Measurements from ENCODE around the gene ATAD3C.
A peak's percentile ranks its signal among the peaks of the same experiment; 100 is the strongest.
"Not testable (repeated sequence)": the region's sequence is repeated elsewhere in the genome, so short reads cannot be mapped to it uniquely, and the experiment has no call there.

The ATAD3C gene

DNA sequence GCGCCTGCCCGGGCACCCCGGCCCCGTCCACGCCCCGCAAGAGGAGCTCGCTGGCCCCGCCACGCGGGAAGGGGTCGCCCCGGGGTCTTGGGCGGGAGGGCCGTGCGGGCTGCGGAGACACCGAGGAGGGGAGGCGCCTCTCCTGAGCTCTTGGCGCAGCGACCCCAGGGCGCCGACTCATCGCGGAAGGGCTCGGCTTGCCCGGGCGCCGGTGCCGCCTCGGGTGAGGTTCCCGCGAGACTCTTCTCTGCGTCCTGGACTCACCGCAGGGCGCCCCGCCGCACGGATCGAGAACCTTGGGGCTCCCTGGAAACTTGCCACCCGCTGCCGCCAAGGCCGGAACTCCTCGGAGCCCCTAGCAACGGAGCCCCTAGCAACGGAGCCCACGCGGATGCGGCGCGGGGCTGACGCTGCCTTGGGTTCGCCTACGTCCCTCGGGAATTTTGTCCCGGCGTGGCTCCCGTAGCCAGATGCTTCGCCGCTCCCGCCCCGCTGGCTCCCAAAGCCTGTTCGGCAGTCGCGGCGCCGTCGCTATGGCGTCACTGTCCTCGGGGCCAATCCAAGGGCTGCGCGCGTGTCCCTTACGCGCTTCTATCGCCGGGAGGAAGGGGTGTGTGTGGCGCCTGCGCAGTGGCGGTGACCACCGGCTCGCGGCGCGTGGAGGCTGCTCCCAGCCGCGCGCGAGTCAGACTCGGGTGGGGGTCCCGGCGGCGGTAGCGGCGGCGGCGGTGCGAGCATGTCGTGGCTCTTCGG, 62.2 kb downstream of the ATAD3C start, which contains the start of gene ATAD3A:
Gene ATAD3A, plus strand, starts transcription at position 630 of the 753 bp plus-strand sequence. Its CDS starts 107 bp downstream, at position 737.
- DNase-seq: peak; percentile 93

GRCh38 chr1:1512425-1512824, 62.9 kb downstream of the ATAD3C start:
- not testable (repeated sequence) for DNase-seq

GRCh38 chr1:1513675-1514074, 64.2 kb downstream of the ATAD3C start:
- DNase-seq: not testable (repeated sequence)

DNA sequence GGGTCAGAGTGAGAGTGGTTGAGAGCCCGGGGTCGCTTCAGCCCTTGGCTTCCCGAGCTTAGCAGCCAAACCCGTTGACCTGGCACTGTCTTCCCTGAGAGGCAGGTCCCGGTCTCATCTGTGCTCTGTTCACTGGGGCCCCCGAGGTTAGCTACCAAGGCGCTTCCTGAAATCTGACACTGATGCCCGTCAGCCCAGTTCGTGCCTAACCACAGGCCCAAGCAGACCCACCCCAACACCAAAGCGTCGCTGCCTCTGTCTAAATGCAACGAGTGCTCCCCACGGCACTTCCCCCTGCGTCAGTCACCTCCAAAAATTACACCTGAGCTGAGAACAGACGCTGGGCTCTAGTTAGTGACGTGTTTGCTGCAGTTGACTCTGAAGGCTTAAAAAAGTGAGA, 64.9 kb downstream of the ATAD3C start:
- not testable (repeated sequence) for DNase-seq

DNA sequence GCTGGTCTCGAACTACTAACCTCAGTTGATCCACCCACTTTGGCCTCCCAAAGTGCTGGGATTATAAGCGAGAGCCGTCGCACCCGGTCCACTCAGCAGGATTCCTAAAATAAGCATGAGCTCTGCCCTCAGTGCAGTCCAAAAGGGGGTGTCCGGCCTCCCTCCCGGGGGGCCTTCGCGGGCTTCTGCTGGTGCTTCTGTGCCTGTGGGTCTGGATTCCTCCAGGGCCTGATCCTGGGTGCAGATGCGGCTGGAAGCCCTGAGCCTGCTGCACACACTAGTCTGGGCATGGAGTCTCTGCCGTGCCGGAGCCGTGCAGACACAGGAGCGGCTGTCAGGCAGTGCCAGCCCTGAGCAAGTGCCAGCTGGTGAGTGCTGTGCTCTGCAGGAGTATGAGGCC, 67.4 kb downstream of the ATAD3C start:
- not testable (repeated sequence) for DNase-seq

GRCh38 chr1:1517973-1518620, 68.6 kb downstream of the ATAD3C start:
- no peak for DNase-seq

DNA sequence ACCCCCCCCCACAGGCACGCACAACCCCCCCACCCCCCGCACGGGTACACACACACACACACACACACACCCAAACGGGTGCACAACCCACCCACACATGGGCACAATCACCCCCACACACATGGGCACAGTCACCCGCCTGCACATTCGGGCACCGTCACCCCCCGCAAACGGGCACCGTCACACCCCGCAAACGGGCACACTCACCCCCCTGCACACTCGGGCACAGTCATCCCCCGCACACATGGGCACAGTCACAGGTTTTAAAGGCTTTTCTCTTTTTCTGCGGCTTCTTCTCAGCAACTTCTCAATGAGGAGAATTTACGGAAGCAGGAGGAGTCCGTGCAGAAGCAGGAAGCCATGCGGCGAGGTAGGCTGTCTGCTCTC, 69.1 kb downstream of the ATAD3C start:
- DNase-seq: not testable (repeated sequence)
